PFSK-1 (cell line): ENCODE results near the gene ABLIM2.

Experiments
- SIN3A ChIP-seq: IDR thresholded peaks from 2 replicates; pipeline ENCODE4 v1.6.1; 2012; ENCODE audit warnings: mild to moderate bottlenecking, low read length, moderate library complexity, borderline replicate concordance; ENCODE audit not compliant: insufficient read depth
- TAF1 ChIP-seq: IDR thresholded peaks from 2 replicates; pipeline ENCODE4 v1.6.1; 2012; ENCODE audit warnings: low read length, control low read depth, borderline replicate concordance; ENCODE audit not compliant: insufficient read depth

DNA sequence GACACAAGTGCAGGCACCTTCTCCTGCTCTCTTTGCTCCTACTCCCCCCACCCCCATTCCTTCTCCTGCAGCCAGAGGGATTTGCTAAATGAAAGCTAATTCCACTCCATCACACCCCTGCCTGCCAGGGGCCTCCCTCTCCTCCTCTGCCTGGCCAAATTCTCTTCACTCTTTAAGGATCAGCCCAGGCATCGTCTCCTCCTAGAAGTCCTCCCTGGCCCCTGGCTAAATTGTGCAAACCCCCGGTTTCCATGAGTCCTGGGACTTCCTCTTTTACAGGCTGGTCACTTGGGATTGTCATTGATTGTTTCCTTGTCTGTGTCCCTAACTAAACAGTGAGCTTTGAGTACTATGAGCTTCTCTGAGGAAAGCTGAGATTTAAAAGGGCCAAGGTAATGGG lies 8.7 kb upstream of the ABLIM2 start:
- TF ChIP-seq SIN3A: no peak
- TF ChIP-seq TAF1: no peak
